HepG2 (cell line): ENCODE data around the gene TMEM79. TPM values are rescaled to one million over a fixed set of nuclear protein-coding genes. Genes with fewer than 3 reads are reported as not detected.

ENCODE experiments used
- ARNT ChIP-seq: fragments of 450-650 bp; IDR thresholded peaks from 2 replicates; pipeline ENCODE4 v1.6.1; 2017
- HNRNPH1 ChIP-seq: fragments of 200-400 bp; formaldehyde crosslinking; optimal IDR thresholded peaks from 2 replicates; pipeline ENCODE3; 2017; ENCODE audit warnings: mild to moderate bottlenecking, low read depth, low read length
- IRF2 ChIP-seq: IDR thresholded peaks from 2 replicates; pipeline ENCODE4 v1.6.1; 2018; ENCODE audit warnings: missing genetic modification reagents, missing compliant biosample characterization
- KLF6 ChIP-seq: IDR thresholded peaks from 2 replicates; pipeline ENCODE4 v1.8.0; 2016; ENCODE audit warnings: missing biosample characterization, missing genetic modification reagents
- NFKBIZ ChIP-seq: IDR thresholded peaks from 2 replicates; pipeline ENCODE4 v1.6.1; 2018; ENCODE audit warnings: missing genetic modification reagents, missing compliant biosample characterization
- NR2F1 ChIP-seq, 2 experiments: fragments of 450-650 bp in 1 of 2; formaldehyde crosslinking in 1 of 2; IDR thresholded peaks; 2 replicates each; pipeline versions ENCODE4 v1.5.0 to v1.6.1; 2016 to 2020; ENCODE audit warnings: mild to moderate bottlenecking in 1 of 2, missing compliant biosample characterization in 1 of 2, missing genetic modification reagents in 1 of 2, moderate library complexity in 1 of 2
- PLSCR1 ChIP-seq: sonication (generic); formaldehyde crosslinking; IDR thresholded peaks from 2 replicates; pipeline ENCODE4 v1.5.0; 2020; ENCODE audit warnings: missing genetic modification reagents, mild to moderate bottlenecking, borderline replicate concordance
- PPARG ChIP-seq: conservative IDR thresholded peaks from 2 replicates; pipeline ENCODE4 v1.6.1; 2016; ENCODE audit warnings: missing biosample characterization, missing genetic modification reagents
- SIN3B ChIP-seq: fragments of 150-350 bp; IDR thresholded peaks from 2 replicates; pipeline ENCODE4 v1.6.1; 2014; ENCODE audit warnings: low read length
- SKIL ChIP-seq: sonication (generic); formaldehyde crosslinking; IDR thresholded peaks from 2 replicates; pipeline ENCODE4 v1.8.0; 2022; ENCODE audit warnings: missing genetic modification reagents, mild to moderate bottlenecking, moderate library complexity, borderline replicate concordance
- SRY ChIP-seq: sonication (generic); formaldehyde crosslinking; IDR thresholded peaks from 2 replicates; pipeline ENCODE4 v1.8.0; 2022; ENCODE audit warnings: mild to moderate bottlenecking, missing genetic modification reagents
- ZBED4 ChIP-seq: sonication (generic); formaldehyde crosslinking; IDR thresholded peaks from 2 replicates; pipeline ENCODE4 v1.4.0; 2020; ENCODE audit warnings: missing genetic modification reagents, borderline replicate concordance
- ZBTB38 ChIP-seq: sonication (generic); formaldehyde crosslinking; IDR thresholded peaks from 2 replicates; pipeline ENCODE4 v1.5.1; 2020; ENCODE audit warnings: mild to moderate bottlenecking, missing genetic modification reagents
- ZNF34 ChIP-seq: sonication (generic); formaldehyde crosslinking; IDR thresholded peaks from 2 replicates; pipeline ENCODE4 v1.4.0; 2020; ENCODE audit warnings: mild to moderate bottlenecking, missing genetic modification reagents, borderline replicate concordance
- ZNF432 ChIP-seq: sonication (generic); formaldehyde crosslinking; IDR thresholded peaks from 2 replicates; pipeline ENCODE4 v1.5.0; 2020; ENCODE audit warnings: missing genetic modification reagents, mild to moderate bottlenecking, borderline replicate concordance
- ZNF460 ChIP-seq: sonication (generic); formaldehyde crosslinking; IDR thresholded peaks from 2 replicates; pipeline ENCODE4 v1.5.1; 2020; ENCODE audit warnings: missing genetic modification reagents, mild to moderate bottlenecking, borderline replicate concordance
- polyA plus RNA-seq, 8 experiments: library from polyadenylated mRNA; depleted of rRNA in 3 of 8; stranded (reverse) in 7 of 8; unstranded in 1 of 8; fragments of >200 nt; fragmentation: Illumina TruSeq in 4 of 8; extraction: Trizol in 4 of 8; gene quantifications; 2 replicates each; pipeline versions ENCODE4 v1.2.1 to v1.2.3, GENCODE V29; 2011 to 2016; ENCODE audit warnings: low read depth in 4 of 8, missing spikeins in 1 of 8, mixed read lengths in 1 of 8; ENCODE audit not compliant: insufficient read depth in 1 of 8
- total RNA-seq, 5 experiments: library from RNA; depleted of rRNA; stranded (reverse); fragments of >200 nt; fragmentation: Illumina TruSeq; extraction: Trizol; gene quantifications; 2 replicates each; pipeline ENCODE4 v1.2.3, GENCODE V29; 2016; ENCODE audit warnings: low read depth in 1 of 5
- TF ChIP-seq, protein P1 (sequence below): IDR thresholded peaks from 2 replicates; pipeline ENCODE4 v1.6.1; 2016
- TF ChIP-seq, protein P2 (sequence below): sonication (generic); formaldehyde crosslinking; IDR thresholded peaks from 2 replicates; pipeline ENCODE4 v1.4.0; 2020; ENCODE audit warnings: missing genetic modification reagents

The TMEM79 gene
- total and polyA plus RNA-seq, 2 of the 13 experiments (the other 11 are each of a cell fraction or from before 2014, with no cell fraction given): 1.2 to 1.9 TPM

DNA sequence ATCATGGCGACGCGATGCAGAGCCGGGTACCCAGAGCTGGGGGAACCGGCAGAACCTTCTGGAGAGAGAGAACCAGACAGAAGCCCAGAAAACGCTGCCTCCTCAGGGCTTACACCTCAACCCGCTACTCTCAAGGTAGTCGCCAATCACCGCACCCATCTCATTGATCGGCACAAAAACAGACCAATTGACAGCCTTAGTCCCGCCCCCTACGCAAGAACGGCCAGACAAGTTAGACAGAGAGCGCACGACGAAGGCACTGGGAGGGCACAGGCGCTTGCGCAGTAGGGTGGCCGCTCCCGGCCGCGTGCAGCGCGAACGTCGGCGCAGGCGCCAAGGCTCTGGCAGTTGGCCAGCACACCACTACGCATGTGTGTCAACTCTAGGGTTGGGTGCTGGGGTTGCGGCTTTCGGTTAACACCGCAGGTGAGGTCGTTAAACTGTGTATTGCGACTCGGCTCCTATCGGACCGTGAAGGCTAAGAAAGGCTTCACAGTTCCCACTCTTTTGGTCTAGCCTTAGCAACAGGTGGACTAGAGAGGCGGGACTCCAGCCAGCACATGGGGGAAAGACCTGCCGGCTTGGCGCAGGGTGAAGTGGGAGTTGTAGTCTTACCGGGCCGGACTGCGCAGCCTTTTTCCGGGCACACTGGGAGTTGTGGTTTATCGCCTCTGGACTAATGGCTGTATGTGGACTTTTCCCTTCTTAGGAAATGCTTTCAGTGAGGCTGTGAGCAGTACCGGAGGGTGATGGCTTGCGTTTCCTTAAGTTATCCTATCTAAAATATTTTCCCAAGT lies 54.3 kb downstream of the TMEM79 start, which contains the start of the genes CCT3 and TSACC (continued):
- TF ChIP-seq ZBED4 (peak; percentile 76), SKIL (no peak), SRY (CRISPR knock-in tag) (no peak), PPARG (CRISPR knock-in tag) (no peak), ARNT (no peak), SIN3B (no peak), NFKBIZ (CRISPR knock-in tag) (no peak), HNRNPH1 (no peak), PLSCR1 (CRISPR knock-in tag) (no peak), IRF2 (peak; percentile 81), ZNF460 (CRISPR knock-in tag) (no peak), NR2F1 (CRISPR knock-in tag; IDR thresholded peaks at IDR 0.05) (0 out of 4 replicates have a peak, but pooled peaks of 1 of the 2 experiments have one; percentile 10), ZBTB38 (CRISPR knock-in tag) (peak; percentile 26; the same call in 1 of the 2 replicates), KLF6 (CRISPR knock-in tag) (peak; percentile 74; the same call in 1 of the 2 replicates), ZNF432 (CRISPR knock-in tag) (no peak), ZNF34 (CRISPR knock-in tag) (no peak)
- TF ChIP-seq, protein P1, sequence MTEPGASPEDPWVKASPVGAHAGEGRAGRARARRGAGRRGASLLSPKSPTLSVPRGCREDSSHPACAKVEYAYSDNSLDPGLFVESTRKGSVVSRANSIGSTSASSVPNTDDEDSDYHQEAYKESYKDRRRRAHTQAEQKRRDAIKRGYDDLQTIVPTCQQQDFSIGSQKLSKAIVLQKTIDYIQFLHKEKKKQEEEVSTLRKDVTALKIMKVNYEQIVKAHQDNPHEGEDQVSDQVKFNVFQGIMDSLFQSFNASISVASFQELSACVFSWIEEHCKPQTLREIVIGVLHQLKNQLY: no peak; the same call in 1 of the 2 replicates
- TF ChIP-seq, protein P2, sequence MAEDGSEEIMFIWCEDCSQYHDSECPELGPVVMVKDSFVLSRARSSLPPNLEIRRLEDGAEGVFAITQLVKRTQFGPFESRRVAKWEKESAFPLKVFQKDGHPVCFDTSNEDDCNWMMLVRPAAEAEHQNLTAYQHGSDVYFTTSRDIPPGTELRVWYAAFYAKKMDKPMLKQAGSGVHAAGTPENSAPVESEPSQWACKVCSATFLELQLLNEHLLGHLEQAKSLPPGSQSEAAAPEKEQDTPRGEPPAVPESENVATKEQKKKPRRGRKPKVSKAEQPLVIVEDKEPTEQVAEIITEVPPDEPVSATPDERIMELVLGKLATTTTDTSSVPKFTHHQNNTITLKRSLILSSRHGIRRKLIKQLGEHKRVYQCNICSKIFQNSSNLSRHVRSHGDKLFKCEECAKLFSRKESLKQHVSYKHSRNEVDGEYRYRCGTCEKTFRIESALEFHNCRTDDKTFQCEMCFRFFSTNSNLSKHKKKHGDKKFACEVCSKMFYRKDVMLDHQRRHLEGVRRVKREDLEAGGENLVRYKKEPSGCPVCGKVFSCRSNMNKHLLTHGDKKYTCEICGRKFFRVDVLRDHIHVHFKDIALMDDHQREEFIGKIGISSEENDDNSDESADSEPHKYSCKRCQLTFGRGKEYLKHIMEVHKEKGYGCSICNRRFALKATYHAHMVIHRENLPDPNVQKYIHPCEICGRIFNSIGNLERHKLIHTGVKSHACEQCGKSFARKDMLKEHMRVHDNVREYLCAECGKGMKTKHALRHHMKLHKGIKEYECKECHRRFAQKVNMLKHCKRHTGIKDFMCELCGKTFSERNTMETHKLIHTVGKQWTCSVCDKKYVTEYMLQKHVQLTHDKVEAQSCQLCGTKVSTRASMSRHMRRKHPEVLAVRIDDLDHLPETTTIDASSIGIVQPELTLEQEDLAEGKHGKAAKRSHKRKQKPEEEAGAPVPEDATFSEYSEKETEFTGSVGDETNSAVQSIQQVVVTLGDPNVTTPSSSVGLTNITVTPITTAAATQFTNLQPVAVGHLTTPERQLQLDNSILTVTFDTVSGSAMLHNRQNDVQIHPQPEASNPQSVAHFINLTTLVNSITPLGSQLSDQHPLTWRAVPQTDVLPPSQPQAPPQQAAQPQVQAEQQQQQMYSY (CRISPR knock-in tag): no peak
